NCI-H524 treated with DMSO at 0.1 percent for 48 hours (cell line): ENCODE data around the gene ME3.

Experiments
- DNase-seq: peaks from one replicate; lab custom pipeline; 2025; lab: John Stamatoyannopoulos, UW

The ME3 gene

GRCh38 chr11:86692746-86693145, 20.3 kb upstream of the ME3 start:
- no peak for DNase-seq

DNA sequence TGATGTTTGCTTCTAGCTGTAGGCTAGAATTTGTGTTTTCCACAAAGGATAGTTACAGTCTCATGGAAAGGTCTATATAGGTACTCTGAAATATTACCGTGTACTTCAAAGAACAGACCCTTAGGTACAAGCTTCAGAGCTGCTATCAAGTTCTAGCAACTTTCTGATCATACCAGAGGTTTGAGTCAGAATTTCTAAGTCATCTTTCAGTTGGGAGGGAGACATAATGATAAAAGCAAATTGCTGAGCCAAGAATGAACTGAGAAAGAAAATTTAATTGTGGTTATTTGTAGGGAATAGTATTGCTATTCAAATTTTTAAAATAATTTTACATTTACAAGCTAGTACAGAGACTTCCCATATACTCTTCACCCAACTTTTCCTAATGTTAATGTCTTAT, 19.9 kb upstream of the ME3 start:
- DNase-seq = no peak

DNA sequence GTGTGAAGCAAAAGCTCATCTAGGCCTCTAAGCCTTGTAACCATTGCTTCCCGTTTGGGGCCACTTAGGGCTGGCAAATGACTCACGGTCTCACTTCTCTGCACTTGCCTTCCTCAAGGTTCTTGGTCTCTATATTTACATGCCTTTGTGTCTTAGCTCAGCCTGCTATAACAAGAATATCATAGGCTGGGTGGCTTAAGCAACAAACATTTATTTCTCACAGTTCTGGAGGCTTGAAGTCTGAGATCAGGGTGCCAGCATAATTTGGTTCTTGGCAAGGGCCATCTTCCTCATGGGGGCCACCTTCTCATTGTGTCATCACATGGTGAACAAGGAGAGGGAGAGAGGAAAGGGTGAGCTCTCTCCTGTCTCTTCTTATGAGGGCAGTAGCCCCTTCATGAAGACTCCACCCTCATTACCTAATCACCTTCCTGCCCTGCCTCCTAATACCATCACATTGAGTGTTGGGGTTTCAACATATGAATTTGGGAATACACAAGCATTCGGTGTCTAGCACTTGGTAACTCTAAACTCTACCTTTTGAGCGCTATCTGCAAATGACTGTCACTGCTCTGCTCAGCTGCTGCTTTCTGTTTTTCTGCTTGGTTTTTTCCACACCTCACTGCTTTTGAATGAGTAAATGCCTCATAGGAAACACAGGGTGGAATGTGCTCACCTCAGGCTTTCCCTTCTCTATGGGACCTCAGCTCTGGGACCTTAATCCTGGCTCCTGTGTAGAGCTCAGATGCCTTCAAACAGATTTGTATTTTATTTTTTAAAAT, 16.2 kb upstream of the ME3 start:
- DNase-seq = no peak

GRCh38 chr11:86687185-86687778, 14.9 kb upstream of the ME3 start:
- no peak for DNase-seq

DNA sequence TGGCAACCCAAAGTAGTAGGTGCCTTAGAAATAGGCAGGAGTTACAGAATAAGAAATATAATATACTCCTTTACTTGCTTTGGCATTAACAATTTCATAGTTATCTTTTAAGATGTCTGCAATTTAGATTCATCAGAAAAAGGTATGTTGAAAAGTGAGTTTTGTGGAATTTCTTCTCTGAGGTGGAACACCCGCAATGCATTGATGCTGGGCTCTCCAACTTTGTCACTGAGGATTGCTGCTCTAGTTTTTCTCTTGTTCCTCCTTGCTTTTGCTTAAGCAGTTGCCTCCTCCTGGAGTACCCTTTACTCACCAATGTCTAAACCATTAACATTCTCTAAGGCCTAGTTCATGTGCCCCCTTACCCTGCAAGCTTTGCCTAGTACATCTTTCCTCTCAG, 14.1 kb upstream of the ME3 start:
- DNase-seq = no peak

DNA sequence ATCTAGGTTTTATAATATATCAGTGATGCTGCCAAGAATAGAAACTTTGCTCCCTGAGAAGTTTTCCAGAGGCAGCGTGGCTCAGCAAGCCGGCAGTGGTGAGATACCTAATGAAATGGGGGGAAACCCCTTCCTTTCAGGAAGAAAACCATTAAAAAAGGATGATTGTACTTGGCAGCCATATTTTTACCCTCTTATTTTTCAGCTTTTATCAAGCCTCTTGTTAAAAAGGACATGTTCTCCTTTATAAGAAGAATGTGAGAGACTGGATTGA, 9.0 kb upstream of the ME3 start:
- no peak for DNase-seq

DNA sequence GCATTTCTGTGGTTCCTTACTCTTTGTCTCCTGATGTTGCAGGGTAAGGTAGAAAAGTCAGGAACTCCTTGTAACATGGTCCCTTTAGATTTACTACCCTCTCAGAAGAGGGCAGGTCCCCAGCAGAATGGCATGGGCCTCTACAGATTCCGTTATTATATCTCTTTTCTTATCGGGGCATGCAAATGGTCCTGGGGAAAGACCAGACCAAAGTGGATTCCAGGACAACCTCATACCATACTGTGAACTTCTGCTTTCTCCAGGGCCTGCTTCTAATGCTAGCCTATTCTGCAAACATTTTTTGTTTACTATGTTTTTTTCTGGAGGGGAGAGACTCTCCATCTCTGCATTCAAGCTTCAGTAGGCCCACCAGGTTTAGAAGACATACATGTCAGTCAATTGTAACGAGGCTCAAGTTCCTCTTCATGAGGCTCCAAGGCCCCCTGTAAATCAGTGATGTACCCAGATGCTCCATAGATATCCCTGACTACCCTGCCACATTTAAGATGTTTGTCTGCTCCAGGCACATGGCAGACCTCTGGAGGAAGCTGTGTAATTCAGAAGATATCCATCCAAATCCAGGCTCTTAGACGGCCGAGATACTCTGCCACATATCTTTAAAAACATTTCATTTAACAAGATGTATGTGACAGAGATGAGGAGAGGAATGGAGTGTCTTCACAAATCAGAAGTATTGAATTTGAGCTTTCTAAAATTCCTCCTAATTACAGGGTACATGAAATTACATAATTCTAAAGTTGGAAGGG, 8.5 kb upstream of the ME3 start:
- no peak for DNase-seq

DNA sequence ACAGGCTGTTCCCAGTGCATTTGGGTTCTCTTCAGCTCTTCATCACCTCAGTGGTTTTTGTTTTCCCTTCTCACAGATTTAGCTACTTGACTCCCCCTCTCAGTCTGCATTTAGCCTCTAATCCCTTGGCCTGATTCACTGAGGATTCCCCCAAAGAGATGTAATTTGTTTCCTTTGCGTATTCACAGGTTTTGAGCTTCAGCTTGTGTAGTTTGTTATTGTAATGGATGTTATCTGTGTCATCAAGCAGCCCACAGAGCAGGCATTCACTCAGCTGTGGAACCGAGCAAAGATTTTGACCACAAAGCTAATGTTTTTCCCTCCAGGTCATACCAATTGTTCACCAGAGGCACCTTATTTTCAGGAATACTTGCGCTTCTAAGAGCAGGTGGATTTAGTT, 6.4 kb upstream of the ME3 start:
- DNase-seq = peak; percentile 69

- DNase-seq = peak; percentile 42
Observed at GRCh38 chr11:86678296-86678695, 5.9 kb upstream of the ME3 start.

DNA sequence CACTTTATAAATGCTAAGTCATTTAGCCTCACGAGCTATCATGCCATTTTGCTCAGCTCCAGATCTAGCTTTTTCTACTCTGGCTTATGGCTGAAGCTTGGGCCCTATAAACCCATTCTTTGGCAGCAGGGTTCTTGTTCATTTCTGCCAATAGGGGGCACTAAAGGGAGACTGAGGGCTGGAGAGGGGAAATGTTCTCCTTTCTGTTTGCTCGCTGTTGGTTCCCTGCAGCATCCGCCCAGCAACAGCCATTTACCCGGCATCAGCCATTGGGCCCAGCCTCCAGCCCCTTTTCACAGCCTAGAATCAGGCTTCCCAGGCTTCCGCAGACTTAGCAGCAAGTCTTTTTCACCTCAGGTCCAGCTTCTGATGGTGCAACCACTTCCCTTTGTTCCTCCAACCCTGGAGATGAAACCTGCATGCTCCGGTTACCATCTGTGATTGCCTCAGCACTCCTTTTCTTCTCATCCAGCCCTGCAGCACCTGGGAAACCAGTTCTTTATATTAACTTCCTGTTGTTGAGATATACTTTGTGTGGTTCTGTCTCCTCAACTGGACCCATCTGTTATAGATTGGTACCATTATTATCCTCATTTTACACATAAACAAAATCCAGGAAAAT, 4.2 kb upstream of the ME3 start:
- no peak for DNase-seq

- DNase-seq = no peak
Observed at GRCh38 chr11:86676010-86676409, 3.6 kb upstream of the ME3 start.

DNA sequence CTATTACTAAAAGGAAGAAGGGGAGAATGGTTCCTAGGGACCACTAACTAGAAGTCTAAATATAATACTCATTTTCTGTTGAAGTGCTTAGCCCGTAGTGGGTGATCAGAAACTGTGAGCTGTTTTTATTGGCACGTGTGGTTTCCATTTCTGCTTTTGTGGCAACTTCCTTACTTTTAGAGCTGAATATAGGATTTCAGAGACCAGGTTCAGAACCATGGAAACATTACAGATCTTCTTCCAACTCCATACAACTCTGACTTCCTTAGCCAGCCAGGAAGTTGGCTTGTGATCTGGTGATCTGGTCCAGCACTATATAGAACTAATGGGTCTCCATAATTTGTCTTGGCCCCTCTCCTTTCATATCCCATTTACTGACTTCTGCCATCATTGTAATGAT, 2.6 kb upstream of the ME3 start:
- no peak for DNase-seq

DNA sequence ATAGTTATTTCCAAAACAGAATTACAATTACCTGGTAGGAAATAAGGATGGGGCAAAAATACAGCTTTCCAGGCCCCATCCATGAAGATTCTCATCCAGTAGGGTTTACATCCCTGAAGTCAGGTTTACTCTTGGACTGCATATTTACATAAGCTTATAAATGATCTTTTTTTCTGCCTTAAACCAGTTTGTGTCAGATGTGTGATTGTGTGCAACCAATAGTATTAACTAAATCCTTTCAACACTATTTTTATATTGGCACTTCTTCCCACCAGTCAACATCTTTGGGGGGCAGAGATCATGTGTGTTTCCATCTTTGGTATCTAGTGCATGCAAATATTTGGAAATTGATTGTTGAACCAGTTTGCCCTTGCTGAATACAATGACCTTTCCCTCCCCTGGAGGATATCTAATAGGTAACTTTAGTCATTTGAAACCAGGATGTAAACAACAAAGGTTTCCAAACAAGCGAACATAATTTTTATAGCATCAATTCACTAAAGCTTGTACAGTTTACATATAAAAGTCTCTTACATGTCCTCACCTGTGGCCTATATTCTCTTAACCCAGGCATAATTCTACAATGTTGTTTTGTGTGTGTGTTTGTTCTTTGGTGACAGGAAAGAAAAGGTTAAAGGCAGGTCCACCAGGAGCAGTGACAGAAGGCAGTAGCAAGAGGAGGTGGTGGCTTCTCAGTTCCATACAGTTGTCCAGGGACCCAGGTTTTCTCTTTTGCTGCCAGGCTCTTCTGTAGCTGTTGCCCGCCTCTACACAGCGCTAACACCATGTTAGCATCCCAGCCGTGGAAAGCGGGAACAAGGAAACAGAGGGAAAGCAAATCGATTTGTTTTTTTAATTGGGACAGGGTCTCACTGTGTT, 1.7 kb upstream of the ME3 start:
- DNase-seq = no peak

GRCh38 chr11:86673055-86673843, 833 bp upstream of the ME3 start:
- DNase-seq = no peak

DNA sequence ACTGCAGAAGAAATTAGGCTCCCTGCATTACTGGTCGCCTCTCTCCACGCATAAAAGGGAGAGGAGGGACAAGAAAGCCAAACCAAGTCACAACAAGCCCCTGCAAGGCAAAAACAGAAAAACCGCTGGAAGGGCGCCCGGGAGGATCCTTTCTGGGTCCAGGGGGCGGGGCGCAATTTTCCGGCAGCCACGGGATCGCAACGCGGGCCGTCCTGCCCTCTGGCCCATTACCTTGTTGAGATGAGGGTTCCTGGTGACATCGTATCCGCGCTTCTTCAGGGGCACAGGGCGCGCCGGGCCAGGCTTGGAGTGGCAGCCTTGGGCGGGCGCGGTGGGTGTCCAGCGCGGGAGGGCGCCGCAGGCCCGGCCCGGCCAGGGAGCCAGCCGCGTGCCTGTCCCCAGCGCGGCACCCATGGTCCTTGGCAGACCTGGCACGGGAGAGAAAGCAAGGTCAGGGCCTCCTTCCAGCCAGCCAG, 847 bp downstream of the ME3 start:
- no peak for DNase-seq

- no peak for DNase-seq
Observed at GRCh38 chr11:86670911-86671310, 1.5 kb downstream of the ME3 start.

DNA sequence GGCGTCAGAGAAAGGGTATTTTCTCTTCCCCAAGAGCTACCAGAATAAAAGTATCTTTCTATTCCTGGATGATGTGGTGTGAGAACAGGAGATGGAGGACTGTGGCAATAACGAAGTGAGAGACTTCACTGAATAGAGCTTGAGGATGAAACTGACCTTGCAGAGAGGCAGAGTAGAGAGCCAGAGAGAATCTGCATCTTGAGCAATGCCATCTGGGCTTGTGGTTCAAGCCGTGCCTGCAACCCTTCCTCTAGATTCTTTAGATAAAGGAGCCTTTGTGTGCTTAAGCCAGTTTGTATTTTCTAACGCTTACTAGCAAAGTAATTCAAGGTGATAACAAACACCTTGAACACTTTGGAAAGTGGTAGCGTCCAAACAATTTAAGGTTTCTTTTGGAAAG, 2.2 kb downstream of the ME3 start:
- no peak for DNase-seq

GRCh38 chr11:86669424-86669823, 3.0 kb downstream of the ME3 start:
- no peak for DNase-seq

DNA sequence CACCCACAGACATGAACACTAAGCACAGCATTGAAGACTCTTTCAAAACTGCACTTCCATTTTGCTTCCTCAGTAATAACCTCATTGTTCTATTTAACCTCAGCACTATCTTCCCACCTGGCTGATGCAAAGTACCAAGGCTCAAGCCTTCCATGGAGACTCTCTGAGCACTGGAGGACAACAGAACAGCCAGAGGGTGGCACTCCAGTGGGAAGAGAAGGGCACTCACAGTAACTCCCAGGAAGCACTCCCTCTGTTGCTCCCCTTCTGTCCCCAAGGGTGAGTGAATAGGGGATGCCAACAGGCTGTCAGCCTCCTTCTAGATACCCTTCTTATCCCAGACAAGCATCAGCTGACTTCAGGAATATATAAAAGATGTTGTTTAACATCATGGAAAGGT, 3.5 kb downstream of the ME3 start:
- no peak for DNase-seq

- DNase-seq = no peak
Observed at GRCh38 chr11:86666193-86666592, 6.2 kb downstream of the ME3 start.

DNA sequence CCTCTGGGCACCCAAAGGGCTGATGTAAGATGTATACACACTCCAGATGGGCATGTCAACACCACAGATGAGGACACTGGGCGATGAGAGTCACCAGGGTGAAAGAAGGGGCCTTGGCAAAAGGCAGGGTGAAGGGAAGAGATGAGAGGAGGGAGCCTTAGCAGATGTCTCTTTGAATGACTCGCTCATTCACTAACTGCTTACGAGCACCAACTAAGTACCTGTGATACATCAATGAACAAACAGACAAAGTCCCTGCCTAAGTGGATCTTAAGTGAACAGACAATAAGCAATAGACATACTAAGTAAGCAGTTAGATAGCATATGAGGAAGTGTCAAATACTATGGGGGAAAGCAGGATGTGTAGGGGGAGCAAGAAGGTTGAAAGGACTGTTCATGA, 7.5 kb downstream of the ME3 start:
- no peak for DNase-seq
